AG09309 (cell line): Measurements from ENCODE around the gene MYLIP.

ENCODE experiments used
- DNase-seq: peaks from one replicate; pipeline ENCODE4 v3.0.0-alpha.2; 2010; ENCODE audit warnings: low read depth
- H3K4me3 ChIP-seq: 2 replicates; pipeline ENCODE4 v1.5.1; 2011; ENCODE audit warnings: mild to moderate bottlenecking, low read depth, low read length, moderate library complexity; ENCODE audit not compliant: control insufficient read depth
- TF ChIP-seq, protein P1 (sequence below): IDR thresholded peaks from 2 replicates; pipeline ENCODE4 v1.5.1; 2011; ENCODE audit warnings: mild to moderate bottlenecking, low read depth, low read length, inconsistent platforms; ENCODE audit not compliant: insufficient read depth, control insufficient read depth; ENCODE audit errors: missing control alignments

Gene MYLIP

DNA sequence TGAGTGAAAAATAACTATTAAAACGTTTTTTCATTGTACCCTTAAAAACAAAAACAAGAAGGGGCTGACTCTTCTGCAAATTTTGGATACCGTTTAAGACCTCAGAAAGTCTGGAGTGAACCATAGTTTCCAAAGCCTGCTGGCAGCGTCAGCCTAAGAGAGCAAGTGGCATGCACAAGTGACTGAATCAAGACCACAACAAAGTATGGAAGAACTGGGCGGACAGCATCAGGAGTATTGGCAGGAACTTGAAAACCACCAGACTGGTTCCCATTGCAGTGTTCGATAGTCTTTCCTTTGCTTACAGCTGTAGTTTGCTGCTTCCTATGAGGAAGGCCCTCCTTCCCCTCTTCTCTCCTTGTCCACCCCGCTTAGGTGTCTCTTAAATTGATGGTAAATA is 33.7 kb upstream of the MYLIP start:
- no peak overlapping the region for H3K4me3 ChIP-seq
- no peak for DNase-seq
- TF ChIP-seq, protein P1, sequence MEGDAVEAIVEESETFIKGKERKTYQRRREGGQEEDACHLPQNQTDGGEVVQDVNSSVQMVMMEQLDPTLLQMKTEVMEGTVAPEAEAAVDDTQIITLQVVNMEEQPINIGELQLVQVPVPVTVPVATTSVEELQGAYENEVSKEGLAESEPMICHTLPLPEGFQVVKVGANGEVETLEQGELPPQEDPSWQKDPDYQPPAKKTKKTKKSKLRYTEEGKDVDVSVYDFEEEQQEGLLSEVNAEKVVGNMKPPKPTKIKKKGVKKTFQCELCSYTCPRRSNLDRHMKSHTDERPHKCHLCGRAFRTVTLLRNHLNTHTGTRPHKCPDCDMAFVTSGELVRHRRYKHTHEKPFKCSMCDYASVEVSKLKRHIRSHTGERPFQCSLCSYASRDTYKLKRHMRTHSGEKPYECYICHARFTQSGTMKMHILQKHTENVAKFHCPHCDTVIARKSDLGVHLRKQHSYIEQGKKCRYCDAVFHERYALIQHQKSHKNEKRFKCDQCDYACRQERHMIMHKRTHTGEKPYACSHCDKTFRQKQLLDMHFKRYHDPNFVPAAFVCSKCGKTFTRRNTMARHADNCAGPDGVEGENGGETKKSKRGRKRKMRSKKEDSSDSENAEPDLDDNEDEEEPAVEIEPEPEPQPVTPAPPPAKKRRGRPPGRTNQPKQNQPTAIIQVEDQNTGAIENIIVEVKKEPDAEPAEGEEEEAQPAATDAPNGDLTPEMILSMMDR, result no peak

DNA sequence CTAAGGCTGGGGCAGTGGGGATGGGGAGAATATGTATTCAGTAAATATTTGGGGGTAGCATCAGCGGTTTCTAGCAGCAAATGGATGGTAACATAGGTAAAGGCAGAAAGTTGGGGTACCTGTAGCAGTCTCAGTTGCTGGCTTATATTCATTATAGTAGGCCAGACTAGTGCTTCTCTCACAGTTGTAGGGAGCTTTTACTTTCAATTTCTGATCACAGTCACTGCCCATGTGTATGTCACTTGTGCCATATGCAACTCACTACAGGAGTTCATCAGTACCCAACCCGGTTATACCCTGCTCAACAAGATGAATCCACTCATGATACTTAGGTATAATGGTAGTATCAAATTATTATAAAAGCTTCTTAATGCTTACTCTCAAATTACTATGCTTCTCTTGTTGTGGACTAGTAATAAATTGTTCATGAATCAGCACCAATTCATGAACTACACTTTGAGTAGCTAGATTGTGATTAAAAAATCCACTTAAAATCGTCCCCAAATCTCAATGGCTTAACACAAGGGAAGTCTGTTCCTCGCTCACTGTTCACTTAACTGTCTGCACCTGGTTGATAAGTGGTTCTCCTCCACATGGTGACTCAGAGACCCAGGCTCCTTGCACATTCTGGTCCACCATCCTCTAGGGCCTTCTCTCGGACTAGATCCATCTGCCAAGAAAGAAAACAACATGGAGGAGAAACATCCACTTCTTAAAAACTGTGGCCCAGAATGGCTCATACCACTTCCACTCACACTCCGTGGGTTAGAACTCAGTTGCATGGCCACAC is 31.3 kb upstream of the MYLIP start:
- TF ChIP-seq, protein P1, result no peak
- no peak overlapping the region for H3K4me3 ChIP-seq
- no peak for DNase-seq

DNA sequence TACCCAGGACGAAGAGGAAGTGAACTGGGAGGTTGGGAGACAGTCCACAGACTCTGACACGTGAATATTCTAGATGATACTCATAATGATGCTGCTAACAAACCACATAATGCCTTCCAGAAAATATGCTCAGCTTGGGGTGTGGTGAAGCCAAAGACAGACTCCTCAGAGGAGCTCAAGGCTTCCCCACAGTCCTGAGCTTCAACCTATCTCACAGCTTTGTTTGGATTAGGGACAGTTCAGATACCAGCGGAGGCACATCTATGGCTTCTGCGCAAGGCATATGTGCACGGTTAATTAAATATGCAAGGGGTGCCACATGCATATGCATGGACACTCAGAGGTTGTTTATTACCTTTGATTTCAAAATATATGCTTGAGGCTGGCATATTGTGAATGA is 30.7 kb upstream of the MYLIP start:
- DNase-seq, result no peak
- TF ChIP-seq, protein P1, result no peak
- no peak overlapping the region for H3K4me3 ChIP-seq

DNA sequence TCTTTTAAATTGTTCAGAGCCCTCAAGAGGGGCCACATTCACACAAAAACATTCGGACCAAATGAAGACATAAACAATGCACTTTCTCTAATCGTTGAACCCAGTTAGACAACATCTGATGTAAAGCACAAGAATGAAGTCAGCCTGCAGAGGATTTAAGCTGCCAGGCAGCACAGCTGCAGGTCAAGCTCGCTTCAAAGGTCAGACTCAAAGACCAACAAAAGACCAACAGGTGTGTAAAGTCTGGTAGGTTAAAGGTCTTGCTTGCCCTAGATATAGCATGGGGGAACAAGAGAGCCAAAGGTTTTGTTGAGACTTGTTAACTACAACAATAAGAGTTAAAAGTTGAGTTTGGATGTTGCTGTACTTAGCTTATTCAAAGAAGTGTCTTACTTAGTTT is 26.7 kb upstream of the MYLIP start:
- TF ChIP-seq, protein P1, result no peak
- H3K4me3 ChIP-seq, result no peak overlapping the region
- DNase-seq, result no peak

DNA sequence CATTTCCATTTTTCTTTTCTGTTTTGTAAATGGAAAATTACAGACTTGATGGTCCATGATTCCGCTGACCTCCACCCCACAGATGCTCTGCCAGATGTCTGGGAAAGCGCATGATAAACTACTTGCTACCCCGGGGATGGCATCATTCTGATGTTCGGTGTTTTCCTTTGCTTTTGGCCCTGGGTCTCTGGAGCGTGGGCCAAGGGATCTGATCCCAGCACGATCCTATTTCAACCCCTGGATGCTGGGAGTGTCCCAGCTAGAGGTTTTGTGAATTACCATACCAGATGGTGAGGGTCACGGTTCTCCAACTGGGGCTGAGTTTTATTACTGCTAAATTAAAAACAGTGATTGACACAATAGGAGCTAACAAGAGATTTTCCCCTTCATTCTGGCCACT is 25.2 kb upstream of the MYLIP start:
- no peak overlapping the region for H3K4me3 ChIP-seq
- TF ChIP-seq, protein P1, result no peak
- DNase-seq, result no peak

DNA sequence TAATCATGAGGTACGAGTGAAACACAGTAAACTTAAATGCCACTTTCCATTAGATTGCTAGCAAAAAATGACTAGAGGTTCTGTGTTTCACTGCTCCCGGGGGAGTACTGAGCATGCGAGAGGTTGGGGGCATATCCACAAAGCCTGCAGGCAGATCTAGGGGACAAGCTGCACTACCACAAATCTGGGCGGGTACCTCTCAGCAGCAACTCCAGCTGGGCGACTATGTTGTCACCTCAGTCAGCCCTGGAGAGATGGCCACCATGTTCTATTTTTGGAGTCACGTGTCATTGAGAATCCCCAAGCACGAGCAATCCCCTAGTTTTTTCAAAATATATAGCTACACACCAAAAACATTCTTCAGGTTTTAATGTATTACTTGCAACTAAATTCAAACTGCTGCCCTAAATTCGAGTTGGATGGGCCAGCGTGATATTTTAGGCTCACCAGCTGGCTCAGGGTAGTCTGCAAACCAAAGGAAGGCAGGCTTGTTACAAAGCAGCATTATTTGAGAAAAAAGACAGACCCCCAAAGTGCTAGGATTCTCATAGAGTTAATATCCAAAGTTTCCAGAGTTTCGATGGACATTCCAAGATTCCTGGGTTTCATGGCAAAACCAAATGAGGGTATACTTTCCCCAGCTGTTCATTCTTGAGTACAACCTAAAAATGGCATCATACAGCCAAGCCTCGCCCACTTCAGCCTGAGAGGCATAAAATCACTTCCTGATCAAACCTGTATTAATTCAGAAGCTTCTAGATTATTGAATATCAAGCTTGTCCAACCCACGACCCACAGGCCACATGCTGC is 24.1 kb upstream of the MYLIP start:
- H3K4me3 ChIP-seq, result no peak overlapping the region
- DNase-seq, result no peak
- TF ChIP-seq, protein P1, result no peak
